ENCODE measurements around the gene TRIOBP.
A peak's percentile ranks its signal among the peaks of the same experiment; 100 is the strongest.

The TRIOBP gene

GRCh38 chr22:37663521-37664140 lies 33.2 kb upstream of the TRIOBP start:
- no peak overlapping the region for H3K4me3 ChIP-seq (ENCODE audit: low read length)
- no peak for DNase-seq (ENCODE audit: low read depth, low spot score)

- DNase-seq (ENCODE audit: low read depth, low spot score): no peak
Measured at GRCh38 chr22:37664249-37665101, 32.4 kb upstream of the TRIOBP start.

GRCh38 chr22:37665487-37665886 lies 31.4 kb upstream of the TRIOBP start:
- H3K4me3 ChIP-seq (ENCODE audit: low read length): no peak overlapping the region

More at GRCh38 chr22:37664249-37665101, 32.4 kb upstream of the TRIOBP start:
- no peak overlapping the region for H3K4me3 ChIP-seq (ENCODE audit: low read length)

GRCh38 chr22:37669586-37669985 lies 27.3 kb upstream of the TRIOBP start:
- H3K4me3 ChIP-seq (ENCODE audit: low read length): no peak overlapping the region
- no peak for DNase-seq (ENCODE audit: low read depth, low spot score)

More at GRCh38 chr22:37665487-37665886, 31.4 kb upstream of the TRIOBP start:
- no peak for DNase-seq (ENCODE audit: low read depth, low spot score)

- H3K4me3 ChIP-seq (ENCODE audit: low read length): no peak overlapping the region
- DNase-seq (ENCODE audit: low read depth, low spot score): peak; percentile 57
Measured at GRCh38 chr22:37672206-37672919, 24.5 kb upstream of the TRIOBP start.

- H3K4me3 ChIP-seq (ENCODE audit: low read length): no peak overlapping the region
- DNase-seq (ENCODE audit: low read depth, low spot score): no peak
Measured at GRCh38 chr22:37672920-37673455, 23.9 kb upstream of the TRIOBP start.

- DNase-seq (ENCODE audit: low read depth, low spot score): no peak
- H3K4me3 ChIP-seq (ENCODE audit: low read length): no peak overlapping the region
Measured at GRCh38 chr22:37674248-37674647, 22.6 kb upstream of the TRIOBP start.

- peak within 1 kb of the TSS; percentile 65 for H3K4me3 ChIP-seq (ENCODE audit: low read length)
- DNase-seq (ENCODE audit: low read depth, low spot score): peak; percentile 55
Measured at GRCh38 chr22:37674951-37675929, 21.6 kb upstream of the TRIOBP start, which contains the start of gene LGALS1. LGALS1 (plus strand) TSS chr22:37675636; CDS start chr22:37675703, 67 bp downstream.

GRCh38 chr22:37675930-37676735 lies 20.7 kb upstream of the TRIOBP start:
- DNase-seq (ENCODE audit: low read depth, low spot score): no peak

GRCh38 chr22:37676736-37677492 lies 19.9 kb upstream of the TRIOBP start:
- H3K4me3 ChIP-seq (ENCODE audit: low read length): peak overlapping the region; percentile 65
- DNase-seq (ENCODE audit: low read depth, low spot score): peak; percentile 90

More at GRCh38 chr22:37675930-37676735, 20.7 kb upstream of the TRIOBP start:
- H3K4me3 ChIP-seq (ENCODE audit: low read length): peak overlapping the region; percentile 65

GRCh38 chr22:37677493-37677974 lies 19.3 kb upstream of the TRIOBP start:
- H3K4me3 ChIP-seq (ENCODE audit: low read length): peak overlapping the region; percentile 65
- DNase-seq (ENCODE audit: low read depth, low spot score): no peak

GRCh38 chr22:37678372-37678771 lies 18.5 kb upstream of the TRIOBP start:
- no peak for DNase-seq (ENCODE audit: low read depth, low spot score)
- H3K4me3 ChIP-seq (ENCODE audit: low read length): no peak overlapping the region

- DNase-seq (ENCODE audit: low read depth, low spot score): no peak
- H3K4me3 ChIP-seq (ENCODE audit: low read length): no peak overlapping the region
Measured at GRCh38 chr22:37679670-37680069, 17.2 kb upstream of the TRIOBP start.

GRCh38 chr22:37680191-37680851 lies 16.5 kb upstream of the TRIOBP start:
- H3K4me3 ChIP-seq (ENCODE audit: low read length): no peak overlapping the region
- DNase-seq (ENCODE audit: low read depth, low spot score): no peak

GRCh38 chr22:37681001-37681424 lies 15.8 kb upstream of the TRIOBP start:
- DNase-seq (ENCODE audit: low read depth, low spot score): no peak
- no peak overlapping the region for H3K4me3 ChIP-seq (ENCODE audit: low read length)

- no peak overlapping the region for H3K4me3 ChIP-seq (ENCODE audit: low read length)
- DNase-seq (ENCODE audit: low read depth, low spot score): peak; percentile 61
Measured at GRCh38 chr22:37681556-37682049, 15.2 kb upstream of the TRIOBP start.
